NCI-H446 treated with DMSO at 0.1 percent for 48 hours (cell line): ENCODE results near the gene CCDC136.

Experiments
- DNase-seq: peaks from one replicate; lab custom pipeline; 2025; lab: John Stamatoyannopoulos, UW

The CCDC136 gene

GRCh38 chr7:128831994-128832879 lies 40.5 kb downstream of the CCDC136 start:
- no peak for DNase-seq

- no peak for DNase-seq
Observed at GRCh38 chr7:128832880-128833147, 41.0 kb downstream of the CCDC136 start.

- DNase-seq = peak; percentile 27
Observed at GRCh38 chr7:128833148-128833945, 41.6 kb downstream of the CCDC136 start.

GRCh38 chr7:128833946-128834325 lies 42.2 kb downstream of the CCDC136 start:
- no peak for DNase-seq

- no peak for DNase-seq
Observed at GRCh38 chr7:128835231-128835751, 43.5 kb downstream of the CCDC136 start.

- DNase-seq = no peak
Observed at GRCh38 chr7:128835790-128836641, 44.2 kb downstream of the CCDC136 start.

GRCh38 chr7:128836729-128837348 lies 45.1 kb downstream of the CCDC136 start:
- DNase-seq = no peak

GRCh38 chr7:128837521-128837921 lies 45.8 kb downstream of the CCDC136 start:
- DNase-seq = no peak

- no peak for DNase-seq
Observed at GRCh38 chr7:128838109-128838779, 46.5 kb downstream of the CCDC136 start.

GRCh38 chr7:128838981-128839731 lies 47.4 kb downstream of the CCDC136 start:
- DNase-seq = no peak

GRCh38 chr7:128839751-128840177 lies 48.0 kb downstream of the CCDC136 start:
- no peak for DNase-seq

- DNase-seq = no peak
Observed at GRCh38 chr7:128840326-128841170, 48.8 kb downstream of the CCDC136 start.

GRCh38 chr7:128841171-128841690 lies 49.5 kb downstream of the CCDC136 start:
- DNase-seq = no peak

GRCh38 chr7:128841921-128842673 lies 50.3 kb downstream of the CCDC136 start:
- no peak for DNase-seq

GRCh38 chr7:128842674-128843641 lies 51.2 kb downstream of the CCDC136 start:
- DNase-seq = no peak

- no peak for DNase-seq
Observed at GRCh38 chr7:128843938-128844621, 52.3 kb downstream of the CCDC136 start.
